T-cell (primary cell): Measurements from ENCODE around the gene MS4A12. TPM values are rescaled to one million over a fixed set of nuclear protein-coding genes. Genes with fewer than 3 reads are reported as not detected.

Experiments
- ATAC-seq, 4 experiments: fragments of 200-7000 bp in 3 of 4; fragments of 150-1000 bp in 1 of 4; cut with Tn5 transposase; replicated peaks in 1 of 4; 1 replicate in 3 of 4; 2 replicates in 1 of 4; pipeline ENCODE4 v1.10.0; 2021; ENCODE audit warnings: moderate library complexity in 3 of 4, mild to moderate bottlenecking in 2 of 4, moderate number of reproducible peaks in 1 of 4
- CTCF ChIA-PET, 2 donors: fragments of 300-600 bp; sonication (Branson Sonifier 250); formaldehyde crosslinking; loops; one replicate each; lab custom pipeline; 2022; ENCODE audit warnings: antibody characterized with exemption in 2 of 2; lab: Charles Lee
- POLR2A ChIA-PET, 2 donors: fragments of 300-600 bp; sonication (Branson Sonifier 250); formaldehyde crosslinking; loops; one replicate each; lab custom pipeline; 2022; ENCODE audit warnings: antibody characterized with exemption in 2 of 2; lab: Charles Lee
- DNase-seq, 35 experiments: peaks; one replicate each; pipeline versions ENCODE4 v3.0.0 to v3.0.0-alpha.2; 2013 to 2023
- H3K27ac ChIP-seq: one replicate; pipeline ENCODE4 v1.5.1; 2013; ENCODE audit warnings: low read length
- H3K27me3 ChIP-seq, 2 experiments: replicated peaks in 1 of 2; 1 replicate in 1 of 2; 2 replicates in 1 of 2; pipeline versions ENCODE4 v1.6.1 to v1.7.0; 2013; ENCODE audit warnings: low read length in 1 of 2, mixed read lengths in 1 of 2; ENCODE audit not compliant: control insufficient read depth in 2 of 2, insufficient read depth in 2 of 2; ENCODE audit errors: extremely low read depth in 1 of 2
- H3K36me3 ChIP-seq, 2 donors: 1 replicate in 1 of 2; 2 replicates in 1 of 2; pipeline versions ENCODE4 v1.6.1 to v1.7.0; 2013; ENCODE audit warnings: low read length in 1 of 2; ENCODE audit not compliant: control insufficient read depth in 2 of 2, insufficient read depth in 1 of 2; ENCODE audit errors: extremely low read depth in 1 of 2
- H3K4me1 ChIP-seq, 2 experiments: 1 replicate in 1 of 2; 2 replicates in 1 of 2; pipeline versions ENCODE4 v1.6.1 to v1.7.0; 2013; ENCODE audit warnings: low read length in 2 of 2, mixed read lengths in 1 of 2; ENCODE audit not compliant: insufficient read depth in 2 of 2, control insufficient read depth in 1 of 2; ENCODE audit errors: extremely low read depth in 1 of 2
- H3K4me3 ChIP-seq, 2 donors: 1 replicate in 1 of 2; 2 replicates in 1 of 2; pipeline versions ENCODE4 v1.5.1 to v1.7.0; 2013; ENCODE audit warnings: mild to moderate bottlenecking in 2 of 2, low read length in 1 of 2, moderate library complexity in 1 of 2; ENCODE audit not compliant: control insufficient read depth in 1 of 2; ENCODE audit errors: extremely low read depth in 1 of 2
- H3K9me3 ChIP-seq: 2 replicates; pipeline ENCODE4 v1.7.0; 2013
- H3K27ac Mint-ChIP-seq, 2 donors: one replicate each; pipeline ENCODE4 v1.8.0; 2020 to 2021; ENCODE audit warnings: mild to moderate bottlenecking in 2 of 2, mixed read lengths in 2 of 2
- H3K27me3 Mint-ChIP-seq, 2 donors: one replicate each; pipeline ENCODE4 v1.8.0; 2021 to 2022; ENCODE audit warnings: mixed read lengths in 2 of 2
- H3K36me3 Mint-ChIP-seq: one replicate; pipeline ENCODE4 v1.8.0; 2021; ENCODE audit warnings: mixed read lengths
- H3K4me1 Mint-ChIP-seq, 3 donors: one replicate each; pipeline ENCODE4 v1.8.0; 2020 to 2022; ENCODE audit warnings: mixed read lengths in 3 of 3, mild to moderate bottlenecking in 1 of 3
- H3K4me3 Mint-ChIP-seq, 3 donors: one replicate each; pipeline ENCODE4 v1.8.0; 2020 to 2022; ENCODE audit warnings: mild to moderate bottlenecking in 3 of 3, mixed read lengths in 3 of 3, moderate library complexity in 3 of 3
- H3K9me3 Mint-ChIP-seq, 3 donors: one replicate each; pipeline ENCODE4 v1.8.0; 2020 to 2022; ENCODE audit warnings: mixed read lengths in 3 of 3
- WGBS: methylation state at CpG from one replicate; pipeline ENCODE4 v1.1.5; 2013; ENCODE audit warnings: missing lambda C conversion rate; ENCODE audit not compliant: insufficient coverage; 5-methylcytosine and 5-hydroxymethylcytosine counted together
- total RNA-seq, 35 experiments: library from RNA in 6 of 35; stranded (reverse) in 6 of 35; fragments of 120-200 nt in 1 of 35; gene quantifications; one replicate each; pipeline versions ENCODE4 v1.2.1 to v1.2.4 and lab custom pipeline; 2013 to 2026

MS4A12 gene
- total RNA-seq, 5 donors from 2014 or later (not counting 1 experiment from before 2014, with no cell fraction given): not detected

DNA sequence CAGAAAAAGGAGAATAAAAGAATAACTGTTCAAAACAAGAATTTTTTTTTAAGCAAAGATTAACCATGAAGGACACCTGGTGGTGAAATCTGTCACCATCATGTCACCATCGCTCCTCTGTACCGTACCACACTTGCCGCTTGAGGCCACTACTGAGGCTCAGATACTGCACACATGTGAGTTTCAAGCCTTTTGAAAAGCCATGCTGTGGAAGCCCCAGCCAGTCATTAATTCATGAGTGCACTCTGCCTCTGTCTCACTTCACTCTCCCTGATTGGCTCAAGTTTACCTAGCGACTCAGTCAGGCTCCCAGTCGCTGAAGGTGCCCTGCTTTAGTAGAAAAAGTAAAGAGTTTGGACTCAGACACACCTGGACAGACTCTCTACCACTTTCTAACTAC, 6.6 kb upstream of the MS4A12 start:
- peak in 5 of 35 experiments; percentile 0 to 48 (median 6) for DNase-seq
- POLR2A ChIA-PET: no interaction called here
- Histone ChIP-seq H3K27me3 (peaks cover 0 to 2% of the 10 kb centered on the region in 2 experiments), H3K4me3 (no peak overlapping the region), H3K4me1 (no peaks in the 10 kb centered on the region), H3K36me3 (no peaks in the 10 kb centered on the region), H3K9me3 (no peaks in the 10 kb centered on the region), H3K27ac (no peak overlapping the region)
- no peak for ATAC-seq
- peaks cover 0 to 13% of the 10 kb centered on the region in 2 donors for H3K27me3 Mint-ChIP-seq
- 75% methylated on average over 3 of the region's 5 CpGs for WGBS
- H3K9me3 Mint-ChIP-seq: no peaks in the 10 kb centered on the region
- CTCF ChIA-PET: interaction anchor here in 1 of 2 donors (0.6 kb wide), 1 partner anchor 9 kb away, joined by 9 read pairs; no protein-coding TSS in a partner anchor
- peaks cover 0 to 15% (median 8%) of the 10 kb centered on the region in 3 donors for H3K4me1 Mint-ChIP-seq
- no peak overlapping the region for H3K27ac Mint-ChIP-seq
- no peak overlapping the region for H3K4me3 Mint-ChIP-seq
- H3K36me3 Mint-ChIP-seq: no peaks in the 10 kb centered on the region

- Mint-ChIP-seq H3K4me1 (no peaks in the 10 kb centered on the region), H3K27ac (no peak overlapping the region), H3K27me3 (peaks cover 16 to 21% of the 10 kb centered on the region in 2 donors), H3K36me3 (no peaks in the 10 kb centered on the region), H3K9me3 (no peaks in the 10 kb centered on the region), H3K4me3 (no peak overlapping the region)
- POLR2A ChIA-PET: interaction anchor here in 1 of 2 donors (0.6 kb wide), 1 partner anchor 87 kb away, joined by 3 read pairs; no protein-coding TSS in a partner anchor
- no peak for DNase-seq
- WGBS: no CpG with 5 or more reads among the region's 2 CpGs
- H3K4me1 ChIP-seq: no peaks in the 10 kb centered on the region
- H3K4me3 ChIP-seq: no peak overlapping the region
- CTCF ChIA-PET: no interaction called here
- H3K9me3 ChIP-seq: no peaks in the 10 kb centered on the region
- no peaks in the 10 kb centered on the region for H3K36me3 ChIP-seq
- H3K27me3 ChIP-seq: peaks cover 0 to 2% of the 10 kb centered on the region in 2 experiments
- H3K27ac ChIP-seq: no peak overlapping the region
- ATAC-seq: no peak
These were observed 876 bp downstream of the MS4A12 start for GRCh38 chr11:60493454-60493853.

GRCh38 chr11:60498399-60498798, 5.8 kb downstream of the MS4A12 start:
- no peaks in the 10 kb centered on the region for H3K9me3 Mint-ChIP-seq
- DNase-seq: no peak
- Histone ChIP-seq H3K4me3 (no peak overlapping the region), H3K4me1 (no peaks in the 10 kb centered on the region), H3K27ac (no peak overlapping the region), H3K9me3 (no peaks in the 10 kb centered on the region), H3K36me3 (no peaks in the 10 kb centered on the region), H3K27me3 (no peaks in the 10 kb centered on the region)
- no peak overlapping the region for H3K4me3 Mint-ChIP-seq
- no peak overlapping the region for H3K27ac Mint-ChIP-seq
- no peaks in the 10 kb centered on the region for H3K36me3 Mint-ChIP-seq
- H3K27me3 Mint-ChIP-seq: peaks cover 9 to 11% of the 10 kb centered on the region in 2 donors
- WGBS: 50% methylated on average over 1 of the region's 2 CpGs
- H3K4me1 Mint-ChIP-seq: no peaks in the 10 kb centered on the region
- POLR2A ChIA-PET: no interaction called here
- CTCF ChIA-PET: no interaction called here
- no peak for ATAC-seq

- ATAC-seq: no peak
- Mint-ChIP-seq H3K4me3 (no peak overlapping the region), H3K4me1 (peaks cover 0 to 2% (median 1%) of the 10 kb centered on the region in 3 donors), H3K27ac (no peak overlapping the region), H3K9me3 (no peaks in the 10 kb centered on the region), H3K27me3 (peaks cover 9 to 11% of the 10 kb centered on the region in 2 donors), H3K36me3 (no peaks in the 10 kb centered on the region)
- ChIA-PET POLR2A (no interaction called here), CTCF (no interaction called here)
- H3K4me3 ChIP-seq: no peak overlapping the region
- H3K4me1 ChIP-seq: no peaks in the 10 kb centered on the region
- no peaks in the 10 kb centered on the region for H3K36me3 ChIP-seq
- H3K27me3 ChIP-seq: no peaks in the 10 kb centered on the region
- no peak overlapping the region for H3K27ac ChIP-seq
- WGBS: 7% methylated on average over 1 of the region's 4 CpGs
- no peaks in the 10 kb centered on the region for H3K9me3 ChIP-seq
- no peak for DNase-seq
These were observed 6.3 kb downstream of the MS4A12 start for GRCh38 chr11:60498853-60499252.

DNA sequence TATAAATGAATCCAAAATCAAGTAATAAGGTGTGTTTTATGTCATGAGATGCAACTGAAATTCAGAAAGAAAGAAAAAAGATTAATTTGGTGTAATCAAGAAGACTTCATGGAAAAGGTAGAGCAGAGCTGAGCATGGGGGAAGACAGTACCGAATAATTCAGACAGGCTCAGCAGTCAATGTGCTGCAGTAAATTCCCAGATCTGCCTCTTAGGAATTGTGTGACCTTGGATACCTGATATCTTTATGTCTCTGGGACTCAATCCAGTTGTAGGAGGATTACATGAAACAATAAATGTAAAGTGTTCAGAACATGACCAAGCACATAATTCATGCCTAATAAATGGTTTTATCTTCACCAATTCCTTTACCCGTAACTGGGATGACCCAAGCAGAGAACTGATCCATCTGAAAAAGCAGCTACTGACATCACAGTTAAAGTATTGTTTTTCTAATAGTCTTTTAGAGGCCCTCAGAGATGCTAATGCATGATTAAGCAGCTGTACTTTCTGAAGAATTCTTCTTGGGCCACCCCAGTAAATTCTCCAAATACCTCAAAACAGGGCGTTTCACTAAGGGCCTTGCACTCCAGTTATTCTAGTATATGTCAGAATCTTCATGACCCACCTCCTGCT, 7.8 kb downstream of the MS4A12 start:
- Histone ChIP-seq H3K27ac (no peak overlapping the region), H3K9me3 (no peaks in the 10 kb centered on the region), H3K36me3 (no peaks in the 10 kb centered on the region), H3K4me3 (no peak overlapping the region), H3K4me1 (no peaks in the 10 kb centered on the region), H3K27me3 (no peaks in the 10 kb centered on the region)
- Mint-ChIP-seq H3K4me1 (peaks cover 7 to 14% (median 11%) of the 10 kb centered on the region in 3 donors), H3K27ac (no peak overlapping the region), H3K9me3 (no peaks in the 10 kb centered on the region), H3K4me3 (no peak overlapping the region), H3K36me3 (no peaks in the 10 kb centered on the region), H3K27me3 (peaks cover 6 to 9% of the 10 kb centered on the region in 2 donors)
- ATAC-seq: no peak
- ChIA-PET POLR2A (no interaction called here), CTCF (interaction anchor here in 1 of 2 donors (1.1 kb wide), 1 partner anchor 29 kb away, joined by 3 read pairs; no protein-coding TSS in a partner anchor)
- 60% methylated on average over 1 of the region's 3 CpGs for WGBS
- DNase-seq: no peak

GRCh38 chr11:60502221-60502775, 9.7 kb downstream of the MS4A12 start:
- Mint-ChIP-seq H3K9me3 (no peaks in the 10 kb centered on the region), H3K27ac (no peak overlapping the region), H3K27me3 (peaks cover 1 to 7% of the 10 kb centered on the region in 2 donors), H3K4me1 (peaks cover 7 to 14% (median 11%) of the 10 kb centered on the region in 3 donors), H3K36me3 (no peaks in the 10 kb centered on the region), H3K4me3 (no peak overlapping the region)
- Histone ChIP-seq H3K4me1 (no peaks in the 10 kb centered on the region), H3K4me3 (no peak overlapping the region), H3K9me3 (no peaks in the 10 kb centered on the region), H3K27me3 (no peaks in the 10 kb centered on the region), H3K36me3 (no peaks in the 10 kb centered on the region), H3K27ac (no peak overlapping the region)
- CTCF ChIA-PET: no interaction called here
- ATAC-seq (no peak), DNase-seq (no peak)
- POLR2A ChIA-PET: no interaction called here
- WGBS: no CpG with 5 or more reads among the region's 3 CpGs
